SU-DHL-6 (cell line): Measurements from ENCODE around the gene LTBP1.

ENCODE experiments used
- H2AFZ ChIP-seq: fragments of 200-600 bp; sonication (generic); 2 replicates; pipeline ENCODE4 v1.6.1; 2014; ENCODE audit warnings: low read depth, mild to moderate bottlenecking, moderate library complexity, mixed read lengths, antibody characterized with exemption, low read length; ENCODE audit not compliant: severe bottlenecking
- H3F3A ChIP-seq: fragments of 200-600 bp; shearing (Covaris generic); 2 replicates; pipeline ENCODE4 v1.6.0; 2016; ENCODE audit warnings: antibody characterized with exemption, mild to moderate bottlenecking; ENCODE audit not compliant: insufficient read depth
- H3K27ac ChIP-seq: fragments of 200-600 bp; sonication (generic); 2 replicates; pipeline ENCODE4 v1.5.1; 2016; ENCODE audit warnings: low read depth, mild to moderate bottlenecking, low read length, moderate library complexity, mixed read lengths
- H3K27me3 ChIP-seq: fragments of 200-600 bp; sonication (generic), shearing (Covaris generic); 2 replicates; pipeline ENCODE4 v1.6.0; 2014; ENCODE audit warnings: mild to moderate bottlenecking, low read length
- H3K36me3 ChIP-seq: fragments of 200-600 bp; sonication (generic); 2 replicates; pipeline ENCODE4 v1.6.1; 2014; ENCODE audit warnings: mild to moderate bottlenecking, low read length, mixed read lengths
- H3K4me2 ChIP-seq: fragments of 300-600, 200-600 bp; shearing (Covaris generic), sonication (generic); 2 replicates; pipeline ENCODE4 v1.6.0; 2014; ENCODE audit warnings: low read length, low read depth, mild to moderate bottlenecking; ENCODE audit not compliant: poor library complexity, severe bottlenecking
- H3K4me3 ChIP-seq: fragments of 200-600 bp; sonication (generic); 2 replicates; pipeline ENCODE4 v1.5.1; 2014; ENCODE audit warnings: antibody characterized with exemption, low read length, mild to moderate bottlenecking, mixed read lengths; ENCODE audit not compliant: insufficient read depth, poor library complexity, severe bottlenecking
- H3K79me2 ChIP-seq: fragments of 200-600 bp; sonication (generic); 2 replicates; pipeline ENCODE4 v1.6.1; 2014; ENCODE audit warnings: mild to moderate bottlenecking, low read length, moderate library complexity; ENCODE audit not compliant: insufficient read depth
- H3K9ac ChIP-seq: fragments of 200-600 bp; sonication (generic); 2 replicates; pipeline ENCODE4 v1.7.0; 2014; ENCODE audit warnings: mild to moderate bottlenecking, low read length
- H3K9me2 ChIP-seq: fragments of 200-600 bp; sonication (generic); replicated peaks from 2 replicates; pipeline ENCODE4 v1.6.1; 2014; ENCODE audit warnings: low read length; ENCODE audit not compliant: insufficient read depth
- H3K9me3 ChIP-seq: fragments of 200-600 bp; sonication (generic); 2 replicates; pipeline ENCODE4 v1.6.1; 2014; ENCODE audit warnings: low read length, mixed read lengths; ENCODE audit not compliant: insufficient read depth
- H4K20me1 ChIP-seq: fragments of 200-600 bp; sonication (generic); 2 replicates; pipeline ENCODE4 v1.6.1; 2014; ENCODE audit warnings: low read depth, mild to moderate bottlenecking, antibody characterized with exemption, low read length, moderate library complexity, mixed read lengths
- EZH2phosphoT487 ChIP-seq: fragments of 200-600 bp; sonication (generic), shearing (Covaris generic); conservative IDR thresholded peaks from 2 replicates; pipeline ENCODE4 v1.6.1; 2018; ENCODE audit warnings: mild to moderate bottlenecking, antibody characterized with exemption, low read length, moderate library complexity, mixed read lengths
- TF ChIP-seq, protein P1 (sequence below): fragments of 200-600 bp; sonication (generic); IDR thresholded peaks from one replicate; pipeline ENCODE4 v1.5.1; 2017; ENCODE audit warnings: antibody characterized with exemption, mild to moderate bottlenecking, low read length, moderate library complexity; ENCODE audit not compliant: insufficient read depth, poor library complexity, severe bottlenecking

LTBP1 gene

DNA sequence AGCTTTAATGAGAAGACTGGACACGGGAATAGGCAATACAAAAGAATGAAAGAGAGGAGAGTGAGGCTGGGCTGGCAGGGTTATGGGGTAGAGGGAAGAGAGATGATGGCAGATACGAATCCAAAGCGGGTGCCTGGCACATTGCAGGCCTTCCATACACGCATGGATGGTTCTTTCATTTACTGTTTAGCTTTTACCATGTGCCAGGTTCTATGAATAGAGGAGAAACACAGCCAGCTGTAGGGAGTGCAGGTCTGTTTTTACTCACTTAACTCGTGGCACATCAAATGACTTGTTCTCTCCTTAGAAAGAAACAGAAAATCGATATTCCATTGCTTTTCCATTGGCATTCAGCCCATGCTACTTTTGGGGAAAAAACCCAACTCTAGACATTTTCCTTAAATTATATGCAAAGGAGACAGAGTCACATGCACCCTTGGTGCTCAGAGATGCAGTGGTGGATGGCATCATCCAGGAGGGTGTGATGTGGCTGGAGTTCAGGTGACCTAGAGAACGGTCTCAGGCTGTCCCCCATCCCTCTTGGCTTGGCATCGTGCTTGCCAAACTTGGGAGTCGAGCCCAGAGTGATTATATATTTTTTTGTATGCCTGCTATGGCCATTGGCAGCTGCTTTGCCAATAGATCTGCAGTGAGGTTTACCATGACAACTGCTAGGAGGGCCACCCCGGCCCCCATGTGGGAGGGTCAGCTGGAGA is 6.2 kb downstream of the LTBP1 start:
- H3K4me2 ChIP-seq = no peak overlapping the region
- peaks cover 28% of the 10 kb centered on the region; the same call in 1 of the 2 replicates for H3K36me3 ChIP-seq
- TF ChIP-seq, protein P1, sequence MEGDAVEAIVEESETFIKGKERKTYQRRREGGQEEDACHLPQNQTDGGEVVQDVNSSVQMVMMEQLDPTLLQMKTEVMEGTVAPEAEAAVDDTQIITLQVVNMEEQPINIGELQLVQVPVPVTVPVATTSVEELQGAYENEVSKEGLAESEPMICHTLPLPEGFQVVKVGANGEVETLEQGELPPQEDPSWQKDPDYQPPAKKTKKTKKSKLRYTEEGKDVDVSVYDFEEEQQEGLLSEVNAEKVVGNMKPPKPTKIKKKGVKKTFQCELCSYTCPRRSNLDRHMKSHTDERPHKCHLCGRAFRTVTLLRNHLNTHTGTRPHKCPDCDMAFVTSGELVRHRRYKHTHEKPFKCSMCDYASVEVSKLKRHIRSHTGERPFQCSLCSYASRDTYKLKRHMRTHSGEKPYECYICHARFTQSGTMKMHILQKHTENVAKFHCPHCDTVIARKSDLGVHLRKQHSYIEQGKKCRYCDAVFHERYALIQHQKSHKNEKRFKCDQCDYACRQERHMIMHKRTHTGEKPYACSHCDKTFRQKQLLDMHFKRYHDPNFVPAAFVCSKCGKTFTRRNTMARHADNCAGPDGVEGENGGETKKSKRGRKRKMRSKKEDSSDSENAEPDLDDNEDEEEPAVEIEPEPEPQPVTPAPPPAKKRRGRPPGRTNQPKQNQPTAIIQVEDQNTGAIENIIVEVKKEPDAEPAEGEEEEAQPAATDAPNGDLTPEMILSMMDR = no peak
- TF ChIP-seq EZH2phosphoT487 = no peak

DNA sequence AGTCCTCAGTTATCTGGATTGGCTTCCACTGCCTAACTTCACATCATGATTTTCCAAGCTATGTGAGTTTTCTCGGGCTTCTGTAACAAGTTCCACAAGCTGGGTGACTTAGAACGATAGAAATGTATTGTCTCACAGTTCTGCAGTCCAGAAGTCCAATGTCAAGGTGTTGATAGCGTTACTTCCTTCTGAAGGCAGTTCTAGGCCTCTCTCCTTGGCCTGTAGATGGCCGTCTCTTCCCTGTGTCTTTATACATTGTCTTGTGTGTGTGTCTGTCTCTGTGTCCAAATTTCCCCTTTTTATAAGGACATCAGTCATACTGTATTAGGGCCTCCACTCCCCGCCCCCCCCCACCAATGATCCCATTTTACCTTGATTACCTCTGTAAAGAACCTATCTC is 7.5 kb downstream of the LTBP1 start:
- peaks cover 16% of the 10 kb centered on the region; the same call in 1 of the 2 replicates for H3F3A ChIP-seq
- H3K9me3 ChIP-seq = no peaks in the 10 kb centered on the region
- H3K36me3 ChIP-seq = peaks cover 28% of the 10 kb centered on the region; the same call in 1 of the 2 replicates
- H3K9me2 ChIP-seq = no peaks in the 10 kb centered on the region
- H3K27ac ChIP-seq = no peak overlapping the region
- no peaks in the 10 kb centered on the region for H3K27me3 ChIP-seq
- TF ChIP-seq, protein P1 = no peak
- TF ChIP-seq EZH2phosphoT487 = no peak
- peaks cover 5% of the 10 kb centered on the region; the same call in 1 of the 2 replicates for H4K20me1 ChIP-seq
- no peak overlapping the region for H3K4me2 ChIP-seq
- H3K4me3 ChIP-seq = no peak overlapping the region
- H2AFZ ChIP-seq = no peak overlapping the region
- peaks cover 99% of the 10 kb centered on the region for H3K79me2 ChIP-seq
- H3K9ac ChIP-seq = no peak overlapping the region

More for the DNA sequence above, 6.2 kb downstream of the LTBP1 start:
- Histone ChIP-seq H4K20me1 (peaks cover 5% of the 10 kb centered on the region; the same call in 1 of the 2 replicates), H3K4me3 (no peak overlapping the region), H3K9me2 (no peaks in the 10 kb centered on the region), H3K9ac (no peak overlapping the region), H3K27me3 (no peaks in the 10 kb centered on the region), H3F3A (peaks cover 22% of the 10 kb centered on the region), H3K27ac (no peak overlapping the region), H3K9me3 (no peaks in the 10 kb centered on the region), H2AFZ (no peak overlapping the region), H3K79me2 (peaks cover 99% of the 10 kb centered on the region)

DNA sequence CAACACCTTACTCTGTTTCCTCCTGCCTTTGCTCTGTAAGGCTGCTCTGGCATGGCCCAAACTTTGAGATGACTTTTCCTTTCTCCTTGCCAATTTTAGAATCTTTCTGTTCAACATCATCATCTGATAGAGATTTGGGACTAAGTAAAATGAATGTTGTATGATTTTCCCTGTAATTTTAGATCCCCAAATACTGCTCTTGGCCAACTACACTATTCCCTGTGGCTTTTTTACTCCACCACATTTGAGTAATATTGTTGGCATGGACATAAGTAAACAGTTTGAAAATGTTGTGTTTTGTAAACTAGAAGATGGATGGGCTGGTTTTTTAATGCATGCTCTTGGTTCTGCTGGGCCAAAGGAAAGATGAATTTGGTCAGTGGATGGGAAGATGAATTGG is 12.1 kb downstream of the LTBP1 start:
- H3F3A ChIP-seq = peaks cover 23% of the 10 kb centered on the region
- no peak overlapping the region for H3K4me2 ChIP-seq

More for the DNA sequence above, 12.1 kb downstream of the LTBP1 start:
- peaks cover 98% of the 10 kb centered on the region for H3K79me2 ChIP-seq
- no peak overlapping the region for H3K9ac ChIP-seq
- no peak for TF ChIP-seq EZH2phosphoT487
- TF ChIP-seq, protein P1 = no peak
- no peaks in the 10 kb centered on the region for H3K9me3 ChIP-seq
- H3K4me3 ChIP-seq = no peak overlapping the region
- peaks cover 31% of the 10 kb centered on the region for H3K36me3 ChIP-seq
- no peak overlapping the region for H2AFZ ChIP-seq
- H4K20me1 ChIP-seq = peaks cover 11% of the 10 kb centered on the region; the same call in 1 of the 2 replicates
- no peaks in the 10 kb centered on the region for H3K9me2 ChIP-seq
- no peaks in the 10 kb centered on the region for H3K27me3 ChIP-seq
- no peak overlapping the region for H3K27ac ChIP-seq
